ENCODE results near the gene MYO9A. TPM values are rescaled to one million over a fixed set of nuclear protein-coding genes. Genes with fewer than 3 reads are reported as not detected.

Gene MYO9A
- polyA plus RNA-seq, 3 donors = 3.9 to 6.6 (median 5.0) TPM

DNA sequence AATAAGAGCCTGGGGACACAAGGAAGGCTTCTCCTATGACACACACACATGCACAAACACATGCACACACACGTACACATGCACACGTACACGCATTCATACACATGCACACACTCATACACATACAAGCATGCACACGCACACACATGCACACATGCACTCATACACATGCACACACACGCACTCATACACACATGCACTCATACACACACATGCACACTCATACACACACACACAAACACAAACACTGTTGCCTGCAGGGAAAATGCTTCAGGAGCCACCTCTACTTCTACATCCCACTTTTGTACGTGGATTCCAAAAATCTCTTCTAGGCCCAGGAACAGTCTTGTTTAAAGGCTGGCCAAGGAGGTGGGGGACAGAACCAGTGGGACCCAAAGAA, 328.3 kb downstream of the MYO9A start:
- Mint-ChIP-seq H3K36me3 (no peaks in the 10 kb centered on the region), H3K4me1 (no peaks in the 10 kb centered on the region), H3K9me3 (peaks cover 0 to 4% (median 0%) of the 10 kb centered on the region in 7 donors), H3K27ac (no peak overlapping the region), H3K27me3 (ENCODE audit: low read depth in 3 of 3) (peaks cover 2 to 6% (median 5%) of the 10 kb centered on the region in 3 donors), H3K4me3 (no peak overlapping the region)
- Histone ChIP-seq H3K4me2 (replicated peaks; ENCODE audit: extremely low read depth, low read length, poor library complexity, severe bottlenecking) (no peak overlapping the region), H3K4me3 (replicated peaks in 1 of 3; ENCODE audit: low read depth in 2 of 3, low read length in 3 of 3) (no peak overlapping the region), H3K4me1 (ENCODE audit: control insufficient read depth in 1 of 2, insufficient read depth in 2 of 2, low read length in 2 of 2) (no peaks in the 10 kb centered on the region), H3K9me3 (replicated peaks in 1 of 2; ENCODE audit: control insufficient read depth in 1 of 2, insufficient read depth in 1 of 2, low read length in 2 of 2) (no peaks in the 10 kb centered on the region), H3K27me3 (ENCODE audit: control insufficient read depth in 2 of 2, insufficient read depth in 2 of 2, low read length in 2 of 2) (no peaks in the 10 kb centered on the region), H3K79me2 (ENCODE audit: insufficient read depth, low read length) (no peaks in the 10 kb centered on the region), H3K9ac (ENCODE audit: insufficient read depth, low read length, poor library complexity, severe bottlenecking) (no peak overlapping the region), H4K20me1 (ENCODE audit: insufficient read depth, low read length) (no peaks in the 10 kb centered on the region), H3K27ac (ENCODE audit: low read depth in 1 of 2, low read length in 2 of 2) (no peak overlapping the region), H3K36me3 (replicated peaks in 1 of 2; ENCODE audit: control insufficient read depth in 1 of 2, insufficient read depth in 2 of 2, low read length in 2 of 2) (no peaks in the 10 kb centered on the region), H2AFZ (ENCODE audit: insufficient read depth, low read depth, low read length, poor library complexity, severe bottlenecking) (no peak overlapping the region)
- TF ChIP-seq, protein P1, sequence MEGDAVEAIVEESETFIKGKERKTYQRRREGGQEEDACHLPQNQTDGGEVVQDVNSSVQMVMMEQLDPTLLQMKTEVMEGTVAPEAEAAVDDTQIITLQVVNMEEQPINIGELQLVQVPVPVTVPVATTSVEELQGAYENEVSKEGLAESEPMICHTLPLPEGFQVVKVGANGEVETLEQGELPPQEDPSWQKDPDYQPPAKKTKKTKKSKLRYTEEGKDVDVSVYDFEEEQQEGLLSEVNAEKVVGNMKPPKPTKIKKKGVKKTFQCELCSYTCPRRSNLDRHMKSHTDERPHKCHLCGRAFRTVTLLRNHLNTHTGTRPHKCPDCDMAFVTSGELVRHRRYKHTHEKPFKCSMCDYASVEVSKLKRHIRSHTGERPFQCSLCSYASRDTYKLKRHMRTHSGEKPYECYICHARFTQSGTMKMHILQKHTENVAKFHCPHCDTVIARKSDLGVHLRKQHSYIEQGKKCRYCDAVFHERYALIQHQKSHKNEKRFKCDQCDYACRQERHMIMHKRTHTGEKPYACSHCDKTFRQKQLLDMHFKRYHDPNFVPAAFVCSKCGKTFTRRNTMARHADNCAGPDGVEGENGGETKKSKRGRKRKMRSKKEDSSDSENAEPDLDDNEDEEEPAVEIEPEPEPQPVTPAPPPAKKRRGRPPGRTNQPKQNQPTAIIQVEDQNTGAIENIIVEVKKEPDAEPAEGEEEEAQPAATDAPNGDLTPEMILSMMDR (IDR thresholded peaks at IDR 0.05) = no peak
- DNase-seq = no peak
- WGBS (ENCODE audit: insufficient coverage) = 95% methylated on average over 6 of the region's 6 CpGs
- intact Hi-C loops (cut with micrococcal nuclease) = no loop called here

DNA sequence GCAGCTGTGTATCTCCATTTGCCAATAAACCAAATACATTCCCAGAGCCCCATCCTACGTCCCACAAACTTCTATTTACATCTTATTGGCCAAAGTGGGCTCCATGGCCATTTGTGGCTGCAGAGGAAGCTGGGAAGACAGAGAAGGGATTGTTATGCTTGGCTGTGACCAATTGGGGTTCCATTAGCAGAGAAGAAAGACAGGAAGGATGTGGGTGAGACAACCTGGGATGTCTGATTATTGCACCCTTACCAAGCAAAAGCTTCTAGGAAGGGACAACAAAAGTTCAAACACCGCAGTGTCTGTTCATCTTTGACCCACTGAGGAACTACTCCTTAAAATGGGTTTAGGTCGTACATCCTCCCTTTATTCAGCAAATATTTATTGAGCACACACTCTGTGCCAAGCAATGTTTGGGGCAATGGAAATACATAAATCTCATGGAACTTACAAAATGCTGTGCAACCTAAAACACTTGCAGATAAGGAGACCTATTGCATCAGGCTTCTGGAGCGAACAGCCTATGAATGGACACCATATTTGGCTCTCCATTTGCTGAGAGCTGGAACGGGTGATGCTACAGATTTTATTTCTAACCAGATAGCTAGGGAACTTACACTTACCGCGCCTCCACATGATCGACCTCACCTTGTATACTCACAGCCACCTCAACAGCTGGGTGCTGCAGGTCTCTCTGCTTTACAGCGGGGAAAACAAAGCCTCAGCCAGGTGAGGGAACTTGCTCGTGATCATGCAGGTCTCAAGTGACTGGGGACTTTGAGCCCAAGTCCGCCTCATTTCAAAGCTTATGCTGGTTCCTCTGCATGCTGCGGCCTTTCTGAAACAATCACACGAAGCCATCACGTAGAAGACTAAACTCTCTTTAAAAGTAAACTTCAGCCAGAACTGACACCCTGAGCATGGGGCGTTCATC, 329.0 kb downstream of the MYO9A start:
- no peak overlapping the region for H2AFZ ChIP-seq (ENCODE audit: insufficient read depth, low read depth, low read length, poor library complexity, severe bottlenecking)
- TF ChIP-seq, protein P1 (IDR thresholded peaks at IDR 0.05) = no peak
- no peaks in the 10 kb centered on the region for H3K4me1 ChIP-seq (ENCODE audit: control insufficient read depth in 1 of 2, insufficient read depth in 2 of 2, low read length in 2 of 2)
- WGBS (ENCODE audit: insufficient coverage) = 94% methylated on average over 14 of the region's 15 CpGs
- no peak for DNase-seq
- no peak overlapping the region for H3K27ac ChIP-seq (ENCODE audit: low read depth in 1 of 2, low read length in 2 of 2)
- no peaks in the 10 kb centered on the region for H3K27me3 ChIP-seq (ENCODE audit: control insufficient read depth in 2 of 2, insufficient read depth in 2 of 2, low read length in 2 of 2)
- H3K27ac Mint-ChIP-seq = no peak overlapping the region
- intact Hi-C loops (cut with micrococcal nuclease) = no loop called here
- no peaks in the 10 kb centered on the region for H4K20me1 ChIP-seq (ENCODE audit: insufficient read depth, low read length)
- H3K4me3 ChIP-seq (replicated peaks in 1 of 3; ENCODE audit: low read depth in 2 of 3, low read length in 3 of 3) = no peak overlapping the region
- no peaks in the 10 kb centered on the region for H3K4me1 Mint-ChIP-seq
- H3K79me2 ChIP-seq (ENCODE audit: insufficient read depth, low read length) = no peaks in the 10 kb centered on the region
- H3K27me3 Mint-ChIP-seq (ENCODE audit: low read depth in 3 of 3) = peaks cover 2 to 6% (median 5%) of the 10 kb centered on the region in 3 donors
- H3K9ac ChIP-seq (ENCODE audit: insufficient read depth, low read length, poor library complexity, severe bottlenecking) = no peak overlapping the region
- no peaks in the 10 kb centered on the region for H3K9me3 ChIP-seq (replicated peaks in 1 of 2; ENCODE audit: control insufficient read depth in 1 of 2, insufficient read depth in 1 of 2, low read length in 2 of 2)
- no peaks in the 10 kb centered on the region for H3K36me3 Mint-ChIP-seq
- H3K4me2 ChIP-seq (replicated peaks; ENCODE audit: extremely low read depth, low read length, poor library complexity, severe bottlenecking) = no peak overlapping the region
- H3K4me3 Mint-ChIP-seq = no peak overlapping the region
- H3K9me3 Mint-ChIP-seq = peaks cover 0 to 2% (median 0%) of the 10 kb centered on the region in 7 donors
- no peaks in the 10 kb centered on the region for H3K36me3 ChIP-seq (replicated peaks in 1 of 2; ENCODE audit: control insufficient read depth in 1 of 2, insufficient read depth in 2 of 2, low read length in 2 of 2)
